GM19438 (cell line): Measurements from ENCODE around the gene GPD2.
"Not testable (repeated sequence)": the region's sequence is repeated elsewhere in the genome, so short reads cannot be mapped to it uniquely, and the experiment has no call there.

ENCODE experiments used
- ATAC-seq: cut with Tn5 transposase; IDR thresholded peaks from one replicate; pipeline ENCODE4 v1.9.1; 2021; ENCODE audit warnings: low read depth; ENCODE audit not compliant: unreplicated experiment

Gene GPD2

DNA sequence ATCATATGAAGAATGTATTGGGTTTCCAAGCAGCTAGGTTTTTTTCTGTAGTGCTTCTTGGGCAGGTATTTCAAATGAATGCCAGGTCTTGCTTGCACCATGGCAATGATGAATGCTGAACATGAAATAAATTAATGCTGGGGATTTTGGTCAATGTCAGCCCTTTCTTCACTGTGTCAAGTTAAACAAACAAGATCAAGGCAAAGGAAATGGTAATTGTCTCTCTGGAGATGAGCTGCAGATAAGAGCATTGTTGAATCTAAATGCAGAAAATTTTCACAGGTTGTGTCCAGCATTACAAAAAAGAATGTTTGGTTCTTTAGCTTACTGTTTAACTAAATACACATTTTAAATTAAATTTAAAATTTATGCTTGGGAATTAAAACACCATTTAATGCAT is 144.3 kb downstream of the GPD2 start:
- ATAC-seq: no peak

DNA sequence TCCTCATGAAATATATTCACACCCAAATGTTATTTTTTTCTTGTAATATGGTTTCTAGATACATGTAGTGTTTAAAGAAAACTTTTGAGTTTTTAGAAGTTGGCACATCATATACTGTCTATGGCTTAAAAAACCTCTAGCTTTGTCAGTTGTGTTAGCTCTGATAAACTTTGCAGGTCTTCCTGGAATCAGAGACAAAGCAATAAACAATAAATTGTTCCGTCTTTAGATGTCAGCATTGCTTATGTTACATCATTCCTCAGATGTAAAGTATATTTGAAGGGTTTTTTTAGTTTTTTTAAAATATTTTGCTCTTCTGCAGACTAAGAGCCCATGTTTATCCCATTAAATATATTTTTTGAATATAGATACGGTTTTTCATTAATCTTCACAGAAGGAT is 145.1 kb downstream of the GPD2 start:
- ATAC-seq: no peak

DNA sequence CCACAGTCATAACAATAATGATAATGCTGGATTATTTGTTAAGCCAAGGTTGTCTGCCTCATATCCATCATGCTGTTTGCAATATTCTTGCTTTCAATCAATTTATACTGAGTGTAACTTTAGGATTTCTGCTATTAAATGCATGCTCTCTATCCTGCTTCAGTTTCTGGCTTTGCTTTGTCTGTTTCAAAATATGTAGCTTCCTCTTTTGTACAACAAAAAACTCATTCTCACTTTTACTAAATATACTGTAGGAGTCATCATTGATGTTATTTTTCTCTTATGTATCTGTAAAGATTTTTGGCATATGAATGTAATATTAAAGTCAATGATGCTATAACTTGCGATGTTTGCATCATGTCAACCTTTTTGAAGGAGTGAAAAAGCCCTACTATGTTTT is 149.3 kb downstream of the GPD2 start:
- ATAC-seq: no peak

DNA sequence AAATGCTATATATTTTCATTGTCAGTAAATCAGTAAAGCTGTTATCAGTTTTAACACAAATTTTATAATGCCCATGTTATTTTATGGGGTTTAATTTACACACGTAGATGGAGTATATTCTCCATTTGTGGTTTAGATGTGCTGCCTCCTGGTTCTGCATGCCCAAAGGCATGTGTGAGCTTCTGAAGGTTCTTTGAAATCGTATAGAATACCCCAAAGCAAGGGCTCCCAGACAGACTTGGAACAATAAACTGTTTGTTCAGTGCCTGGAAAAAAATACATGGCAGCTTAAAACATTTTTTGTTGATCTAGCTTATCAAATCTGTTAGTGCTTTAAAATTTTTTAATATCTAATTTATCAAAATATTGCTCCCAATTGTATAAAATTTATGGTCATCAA is 150.4 kb downstream of the GPD2 start:
- ATAC-seq: no peak

DNA sequence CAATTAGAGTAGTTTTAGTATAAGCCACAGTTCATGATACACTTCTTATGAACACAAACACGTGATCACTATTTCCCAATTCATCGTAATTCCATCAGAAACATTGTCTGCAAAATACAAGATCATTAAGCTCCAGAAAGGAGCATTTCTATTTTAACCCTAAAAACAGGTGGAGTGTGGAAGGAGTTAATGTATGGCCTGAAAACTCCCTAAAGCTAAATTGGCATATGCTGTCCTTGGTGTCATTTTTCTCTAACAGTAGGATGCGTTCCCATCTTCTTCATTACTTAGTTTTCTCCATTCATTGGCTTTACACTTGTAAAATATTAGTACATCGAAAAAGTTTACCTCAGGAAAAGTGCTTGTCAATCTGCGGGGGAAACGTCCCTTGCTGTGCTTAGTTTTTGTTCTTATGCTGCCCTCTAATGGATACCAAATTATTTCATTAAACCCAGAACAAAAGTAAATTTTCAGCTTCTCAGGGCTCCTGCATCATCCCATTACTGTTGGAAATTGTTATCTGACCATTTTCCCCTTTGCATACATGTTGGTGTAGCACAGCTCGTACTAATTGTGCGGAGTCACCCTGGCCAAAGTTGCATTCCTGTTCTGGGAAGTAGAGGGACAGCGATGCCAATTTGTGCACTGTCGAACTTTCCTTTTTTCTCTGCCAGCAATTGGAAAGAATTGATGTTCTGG is 153.4 kb downstream of the GPD2 start:
- peak; percentile 61 for ATAC-seq

DNA sequence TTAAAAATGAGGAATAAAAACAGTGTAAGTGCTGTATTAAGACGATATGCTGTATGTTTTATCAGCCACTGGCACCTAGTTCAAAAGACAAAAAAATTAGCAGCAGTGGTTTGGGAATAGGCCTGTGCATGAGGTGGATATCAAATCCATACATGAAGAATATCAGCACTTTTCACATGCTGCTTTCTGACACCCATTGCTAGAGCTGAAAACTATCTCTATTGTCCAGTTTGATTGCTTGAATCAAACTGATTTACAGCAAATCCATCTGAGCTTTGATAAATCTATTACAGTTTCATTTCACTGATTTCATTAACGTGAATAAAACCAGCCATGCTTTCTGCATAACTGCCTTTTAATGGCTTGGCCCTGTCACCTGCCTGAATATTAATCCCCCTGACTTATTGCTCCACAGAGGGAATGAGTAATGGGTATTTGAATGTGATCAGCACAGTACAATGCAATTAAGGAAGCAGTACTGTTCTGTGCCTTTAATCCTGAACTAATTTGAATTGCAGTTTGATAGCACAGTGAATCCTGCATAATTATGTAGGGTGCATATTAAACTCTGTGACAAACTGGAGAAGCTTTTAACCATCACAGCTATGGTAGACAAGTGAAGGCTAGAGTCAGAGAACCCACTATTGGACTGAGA is 154.0 kb downstream of the GPD2 start:
- ATAC-seq: no peak

DNA sequence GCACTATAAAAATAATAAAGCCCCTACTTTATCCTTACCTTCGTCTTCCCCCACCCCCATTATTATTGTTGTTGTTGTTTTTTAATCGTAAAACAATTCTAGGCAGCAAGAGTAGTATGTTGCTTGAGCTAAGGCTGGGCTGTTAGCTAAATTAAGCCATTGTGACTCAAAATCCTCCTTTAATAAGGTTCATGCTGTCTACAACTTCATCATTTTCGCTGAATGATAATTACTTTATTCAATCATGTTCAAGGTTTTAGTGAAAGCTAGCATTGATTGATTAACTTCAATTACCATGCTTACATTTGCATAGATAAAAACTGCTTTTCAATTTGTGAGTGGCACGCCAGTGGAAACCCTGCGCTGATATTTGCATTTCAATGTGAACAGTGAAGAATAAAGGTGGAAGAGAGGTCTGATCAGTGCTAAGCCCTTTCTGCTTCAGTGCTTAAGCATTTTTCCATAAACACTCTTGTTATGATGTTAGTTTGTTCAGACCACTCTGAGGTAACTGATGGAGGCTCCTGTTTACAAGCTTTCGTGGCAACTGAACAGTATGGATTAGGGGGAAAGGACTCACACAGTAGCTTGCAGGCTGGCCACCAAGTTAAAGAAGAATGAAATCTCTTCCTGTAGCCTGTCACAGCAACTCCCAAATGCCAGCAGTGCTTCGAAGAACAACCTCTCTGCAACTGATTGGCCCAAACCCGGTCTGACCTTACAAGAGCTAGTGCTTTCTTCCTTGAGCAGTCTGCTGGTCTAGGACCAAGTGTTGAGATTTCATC is 156.8 kb downstream of the GPD2 start:
- ATAC-seq: no peak

DNA sequence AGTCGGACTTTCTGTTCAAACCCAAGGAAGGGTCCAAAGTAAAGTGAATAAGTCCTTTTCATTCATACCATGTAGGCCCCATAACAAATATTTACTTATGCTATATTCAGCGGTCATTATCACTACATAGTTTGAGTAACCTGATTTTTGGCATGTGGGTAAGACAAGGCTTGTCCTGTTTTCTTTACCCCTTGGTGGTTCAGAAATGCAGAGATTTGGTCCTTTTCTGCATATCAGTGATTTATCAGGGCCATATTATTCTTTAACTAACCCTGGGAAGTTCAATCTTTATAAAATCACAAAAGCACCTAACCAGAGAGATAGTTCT is 157.4 kb downstream of the GPD2 start:
- no peak for ATAC-seq

DNA sequence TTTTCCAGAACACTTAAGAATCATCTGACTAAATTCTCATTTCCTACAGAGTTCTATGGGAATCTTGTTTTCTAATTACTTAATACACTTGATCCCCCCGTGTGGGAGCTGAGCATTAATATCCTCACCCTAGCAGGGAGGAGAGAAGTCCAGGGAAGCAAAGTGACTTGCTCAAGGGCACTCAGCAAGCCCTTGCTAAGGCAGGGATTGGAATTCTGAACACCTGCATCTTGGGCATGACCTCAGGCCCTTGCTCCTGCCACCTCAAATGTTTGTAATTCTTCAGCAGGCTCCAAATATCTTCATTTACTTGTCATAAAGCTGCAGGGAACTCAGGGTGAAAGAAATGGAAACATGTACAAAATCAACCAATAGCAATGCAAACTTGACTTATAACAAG is 162.4 kb downstream of the GPD2 start:
- no peak for ATAC-seq

DNA sequence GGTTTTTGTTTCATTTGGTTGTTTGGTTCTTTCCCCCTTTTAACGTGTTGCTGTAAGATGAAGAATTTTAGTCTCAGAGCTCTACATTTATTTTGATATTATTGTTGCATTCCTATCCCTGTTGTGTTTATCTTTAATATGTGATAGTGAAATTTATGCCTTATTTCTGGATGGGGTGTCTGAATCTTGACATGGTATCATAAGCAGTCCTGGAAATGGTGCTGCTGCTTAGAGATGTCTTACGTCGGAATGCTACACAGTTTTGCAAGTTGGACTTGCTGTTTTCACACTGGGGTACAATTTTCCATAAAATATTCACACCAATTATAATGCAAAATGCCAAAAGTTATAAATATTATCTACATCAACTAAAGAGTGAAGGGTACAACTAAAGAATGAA is 164.0 kb downstream of the GPD2 start:
- no peak for ATAC-seq

DNA sequence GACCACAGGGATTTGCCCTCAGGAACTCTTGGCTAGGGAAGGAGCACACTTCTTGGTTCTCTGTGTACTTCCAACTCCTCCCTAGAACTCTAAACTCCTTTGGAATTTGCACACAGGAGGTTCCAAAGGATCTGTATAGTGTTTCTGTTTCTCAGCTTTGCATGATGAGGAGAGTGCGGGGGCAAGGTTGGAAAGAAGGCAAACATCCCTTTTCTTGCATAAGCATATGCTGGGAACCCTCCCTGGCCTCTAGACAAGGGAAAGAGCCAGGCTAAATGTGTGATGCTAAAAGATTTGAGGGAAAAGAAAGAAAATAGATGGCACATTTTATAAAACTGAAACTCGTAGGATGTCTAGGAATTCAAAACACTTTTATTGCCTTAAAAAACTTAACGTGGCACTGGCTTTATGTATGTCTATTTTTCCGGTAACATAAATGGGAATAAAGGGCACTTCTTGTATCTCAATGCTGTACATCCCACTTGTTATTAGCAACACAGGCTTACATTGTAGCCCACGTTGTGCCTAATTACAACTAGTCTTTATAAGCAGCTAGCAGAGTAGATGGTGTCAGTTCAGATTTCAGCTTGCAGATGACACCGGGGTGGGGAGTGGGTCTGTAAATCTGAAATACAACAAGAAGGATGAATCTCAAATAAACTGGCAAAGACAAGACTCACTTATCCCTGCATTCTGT is 165.8 kb downstream of the GPD2 start:
- no peak for ATAC-seq

DNA sequence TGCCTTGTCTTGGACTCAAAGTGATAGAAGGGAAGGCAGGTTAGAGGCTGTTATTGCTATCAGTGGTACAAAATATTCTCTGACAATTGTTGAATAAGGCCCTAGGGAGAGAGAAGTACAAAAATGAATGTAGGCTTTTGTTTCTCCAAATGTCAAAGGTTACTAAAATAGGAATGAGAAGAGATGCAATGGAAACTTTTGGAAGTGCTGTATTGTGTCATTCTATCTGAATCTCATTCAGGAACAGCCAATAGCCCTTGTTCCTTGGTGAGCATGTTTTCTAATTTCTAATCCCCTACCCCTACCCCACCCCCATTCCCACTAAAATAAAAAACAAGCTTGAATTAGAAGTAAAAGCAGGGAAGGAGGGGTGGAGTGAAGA is 166.4 kb downstream of the GPD2 start:
- ATAC-seq: no peak

DNA sequence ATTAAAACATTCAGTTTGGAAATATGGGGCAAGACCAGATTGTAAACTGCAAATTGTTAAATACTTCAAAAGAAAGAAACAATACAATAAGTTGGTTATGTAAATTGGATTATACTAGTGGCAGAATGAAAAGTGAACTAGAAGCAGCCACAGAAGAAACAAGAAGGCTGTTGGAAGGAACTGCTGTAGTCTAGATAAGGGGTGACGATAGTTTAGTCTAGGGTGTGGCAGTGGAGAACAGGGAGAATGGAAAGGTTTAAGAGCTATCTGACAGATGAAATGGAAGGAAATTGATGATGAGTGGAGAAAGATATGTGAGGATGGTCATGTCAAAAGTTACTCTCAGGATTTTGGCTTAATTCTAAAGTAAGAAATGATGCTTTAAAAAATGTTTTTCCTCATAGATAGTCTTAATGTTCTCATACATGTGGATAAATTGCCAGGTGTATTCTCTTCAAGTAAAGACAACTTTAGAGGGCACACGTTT is 179.7 kb downstream of the GPD2 start:
- no peak for ATAC-seq

DNA sequence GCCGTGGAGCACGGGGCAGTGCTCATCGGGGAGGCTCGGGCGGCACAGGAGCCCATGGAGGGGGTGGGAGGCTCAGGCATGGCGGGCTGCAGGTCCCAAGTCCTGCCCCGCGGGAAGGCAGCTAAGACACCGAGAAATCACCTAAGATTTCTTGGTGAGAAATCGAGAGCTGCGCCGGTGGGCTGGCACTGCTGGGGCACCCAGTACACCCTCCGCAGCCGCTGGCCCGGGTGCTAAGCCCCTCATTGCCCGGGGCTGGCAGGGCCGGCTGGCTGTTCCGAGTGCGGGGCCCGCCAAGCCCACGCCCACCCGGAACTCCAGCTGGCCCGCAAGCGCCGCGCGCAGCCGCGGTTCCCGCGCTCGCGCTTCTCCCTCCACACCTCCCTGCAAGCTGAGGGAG is 181.9 kb downstream of the GPD2 start:
- ATAC-seq: not testable (repeated sequence)

DNA sequence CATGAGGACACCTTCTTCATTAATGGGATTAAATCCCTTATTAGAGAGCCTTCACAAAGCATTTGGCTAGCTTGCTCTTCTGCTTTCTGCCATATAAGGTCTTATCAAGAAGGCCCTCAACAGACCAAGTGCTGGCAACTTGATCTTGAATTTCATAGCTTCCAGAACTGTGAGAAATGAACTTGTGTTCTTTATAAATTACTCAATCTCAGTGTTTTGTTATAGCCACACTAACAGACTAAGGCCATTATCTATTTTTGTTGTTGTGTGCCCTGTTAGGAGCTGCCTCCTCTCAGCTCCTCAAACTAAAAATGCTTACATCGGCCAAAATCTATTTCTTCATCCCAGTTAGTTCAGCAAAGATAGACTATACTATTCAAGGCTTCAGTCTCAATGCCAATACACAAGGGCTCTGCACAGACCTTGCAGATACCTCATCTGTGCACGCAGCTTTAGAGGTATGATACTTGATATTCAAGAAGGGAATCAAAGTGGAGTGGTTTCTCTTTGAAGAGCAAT is 182.9 kb downstream of the GPD2 start:
- no peak for ATAC-seq

DNA sequence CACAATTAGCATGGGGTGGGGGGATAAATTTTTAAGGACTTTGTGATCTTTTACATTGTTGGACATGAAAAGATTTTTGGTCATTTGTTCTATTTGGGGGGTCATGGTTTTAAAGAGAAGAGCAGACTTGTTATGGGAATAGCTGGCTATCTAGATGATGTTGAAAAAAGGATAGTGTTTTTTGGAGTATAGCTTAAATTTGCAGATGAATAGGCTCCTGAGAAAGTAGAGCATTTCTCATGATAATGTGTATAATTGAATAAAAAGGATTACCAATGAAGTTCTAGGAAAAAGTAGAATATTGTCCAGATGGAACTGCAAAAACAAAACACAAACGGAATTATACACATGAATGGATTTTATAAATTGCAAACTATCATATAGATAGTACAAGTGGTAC is 186.3 kb downstream of the GPD2 start:
- ATAC-seq: no peak

DNA sequence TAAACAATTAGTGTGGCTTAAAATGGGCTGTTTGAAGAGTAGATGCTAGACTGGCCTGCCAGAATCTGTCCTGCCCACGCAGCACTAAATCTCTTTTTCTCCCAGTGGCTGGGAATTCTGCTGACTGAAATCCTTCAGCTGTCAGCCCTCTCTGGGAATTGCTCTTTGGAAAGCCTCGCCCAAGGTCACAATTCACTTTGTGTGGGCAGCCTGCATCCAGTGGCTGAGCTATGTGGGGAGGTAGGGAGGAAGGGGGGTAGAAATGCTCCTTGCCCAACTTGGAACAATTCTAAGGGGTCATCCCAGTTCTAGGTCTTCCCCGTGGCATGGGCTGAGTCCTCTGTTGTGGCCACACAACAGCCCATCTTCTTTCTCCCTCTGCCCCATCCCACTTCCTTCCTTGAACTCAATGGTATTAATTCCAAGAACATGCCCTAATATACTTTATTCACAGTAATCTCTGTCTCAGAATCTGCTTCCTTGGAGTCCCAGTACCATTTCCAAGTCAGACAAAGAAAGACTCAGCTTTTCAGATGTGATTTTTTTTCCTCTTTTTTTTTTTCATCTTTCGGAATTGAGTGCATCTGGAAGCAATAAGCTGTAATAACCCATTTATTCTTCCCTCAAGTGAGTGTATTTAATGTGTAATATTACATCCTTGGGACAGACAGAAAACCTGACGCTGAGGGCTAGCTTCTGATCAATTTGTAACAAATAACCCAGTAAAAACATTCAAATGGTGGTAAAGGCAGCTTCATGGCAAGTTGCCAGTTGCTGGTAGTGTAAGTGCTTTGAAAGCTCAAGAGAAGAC is 189.4 kb downstream of the GPD2 start:
- ATAC-seq: no peak

DNA sequence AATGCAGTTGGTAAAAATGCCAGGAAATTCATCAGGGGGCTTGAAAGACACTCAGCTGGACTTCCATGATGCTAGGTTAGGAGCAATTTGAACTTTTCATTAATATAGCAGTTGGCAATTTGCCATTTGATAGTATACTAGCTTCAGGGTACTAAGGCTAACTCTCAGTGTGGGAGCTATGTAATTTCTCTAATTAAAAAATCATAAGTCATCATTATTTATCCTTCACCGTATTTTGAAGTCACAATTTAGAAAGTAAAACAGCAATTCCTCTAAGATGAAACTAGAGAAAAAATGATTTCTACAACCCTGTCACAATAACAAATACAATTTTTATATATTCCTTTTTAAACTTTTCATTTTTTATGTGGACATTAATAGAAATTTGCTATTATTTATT is 190.8 kb downstream of the GPD2 start:
- ATAC-seq: no peak

DNA sequence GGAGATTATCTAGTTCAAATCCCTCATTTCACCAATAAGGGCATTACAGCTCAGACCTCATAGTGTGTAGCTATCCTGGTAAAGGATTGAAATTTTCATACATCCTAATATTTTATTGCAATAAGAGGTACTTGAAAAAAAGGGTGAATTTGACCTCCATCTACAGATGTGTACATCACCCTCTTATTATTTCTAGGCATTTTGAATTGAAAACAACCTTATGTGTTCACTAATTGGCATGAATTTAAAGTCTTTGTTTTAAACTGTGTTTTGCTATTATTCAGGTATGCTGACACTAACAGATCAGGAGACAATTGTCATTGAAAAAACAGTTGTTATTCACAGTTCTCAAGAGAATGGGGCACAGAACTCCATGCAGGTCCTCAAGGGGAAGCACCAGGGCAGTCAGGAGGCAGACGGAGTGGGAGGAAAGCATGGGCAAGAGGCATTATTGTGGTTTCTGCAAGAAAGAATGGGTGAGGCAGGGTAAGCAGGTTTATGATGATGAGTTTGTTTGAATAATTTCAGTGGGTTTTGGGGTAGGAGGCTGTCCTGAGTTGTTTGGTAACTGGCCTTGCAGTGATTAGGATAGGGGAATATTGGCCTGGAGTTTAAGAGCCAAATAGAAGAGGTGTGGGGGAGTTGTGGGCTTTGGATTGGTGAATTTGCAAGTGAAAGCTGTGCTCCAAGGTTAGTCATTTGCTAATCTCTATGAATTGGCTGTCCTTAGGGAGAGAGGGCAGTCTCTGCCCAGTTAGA is 194.6 kb downstream of the GPD2 start:
- ATAC-seq: no peak
